Suprapubic skin (tissue), 4 donors: ENCODE results near the gene OR2C1.

ENCODE experiments used
- EP300 ChIP-seq: sonication (generic); formaldehyde crosslinking; IDR thresholded peaks from one replicate; pipeline ENCODE4 v1.6.1; 2017; ENCODE audit warnings: antibody characterized with exemption
- POLR2A ChIP-seq, 2 donors: fragments of 450-650 bp; IDR thresholded peaks; one replicate each; pipeline ENCODE4 v1.6.1; 2017; ENCODE audit warnings: antibody characterized with exemption in 2 of 2, mild to moderate bottlenecking in 2 of 2, moderate library complexity in 2 of 2
- POLR2AphosphoS5 ChIP-seq, 3 donors: sonication (generic); formaldehyde crosslinking; IDR thresholded peaks; one replicate each; pipeline ENCODE4 v1.6.1; 2017; ENCODE audit warnings: antibody characterized with exemption in 3 of 3
- TF ChIP-seq, protein P1 (sequence below), 2 donors: fragments of 200-600 bp in 1 of 2; fragments of 450-650 bp in 1 of 2; sonication (generic) in 1 of 2; IDR thresholded peaks; one replicate each; pipeline ENCODE4 v1.5.1; 2016 to 2019; ENCODE audit warnings: antibody characterized with exemption in 2 of 2, mild to moderate bottlenecking in 1 of 2, moderate library complexity in 1 of 2

- TF ChIP-seq, protein P1, sequence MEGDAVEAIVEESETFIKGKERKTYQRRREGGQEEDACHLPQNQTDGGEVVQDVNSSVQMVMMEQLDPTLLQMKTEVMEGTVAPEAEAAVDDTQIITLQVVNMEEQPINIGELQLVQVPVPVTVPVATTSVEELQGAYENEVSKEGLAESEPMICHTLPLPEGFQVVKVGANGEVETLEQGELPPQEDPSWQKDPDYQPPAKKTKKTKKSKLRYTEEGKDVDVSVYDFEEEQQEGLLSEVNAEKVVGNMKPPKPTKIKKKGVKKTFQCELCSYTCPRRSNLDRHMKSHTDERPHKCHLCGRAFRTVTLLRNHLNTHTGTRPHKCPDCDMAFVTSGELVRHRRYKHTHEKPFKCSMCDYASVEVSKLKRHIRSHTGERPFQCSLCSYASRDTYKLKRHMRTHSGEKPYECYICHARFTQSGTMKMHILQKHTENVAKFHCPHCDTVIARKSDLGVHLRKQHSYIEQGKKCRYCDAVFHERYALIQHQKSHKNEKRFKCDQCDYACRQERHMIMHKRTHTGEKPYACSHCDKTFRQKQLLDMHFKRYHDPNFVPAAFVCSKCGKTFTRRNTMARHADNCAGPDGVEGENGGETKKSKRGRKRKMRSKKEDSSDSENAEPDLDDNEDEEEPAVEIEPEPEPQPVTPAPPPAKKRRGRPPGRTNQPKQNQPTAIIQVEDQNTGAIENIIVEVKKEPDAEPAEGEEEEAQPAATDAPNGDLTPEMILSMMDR (IDR thresholded peaks at IDR 0.05): no peak
- TF ChIP-seq POLR2AphosphoS5 (IDR thresholded peaks at IDR 0.05) (no peak), EP300 (no peak), POLR2A (IDR thresholded peaks at IDR 0.05) (no peak)
Measured at GRCh38 chr16:3362931-3363330, 7.2 kb downstream of the OR2C1 start.
